SIG-M5 treated with dmso at 0.1 percent for 504 hours (cell line): ENCODE data around the gene SPRTN.
A peak's percentile ranks its signal among the peaks of the same experiment; 100 is the strongest.

Source experiments
- DNase-seq: peaks from one replicate; lab custom pipeline; 2025; ENCODE audit not compliant: unreplicated experiment; lab: John Stamatoyannopoulos, UW

The SPRTN gene, protein sequence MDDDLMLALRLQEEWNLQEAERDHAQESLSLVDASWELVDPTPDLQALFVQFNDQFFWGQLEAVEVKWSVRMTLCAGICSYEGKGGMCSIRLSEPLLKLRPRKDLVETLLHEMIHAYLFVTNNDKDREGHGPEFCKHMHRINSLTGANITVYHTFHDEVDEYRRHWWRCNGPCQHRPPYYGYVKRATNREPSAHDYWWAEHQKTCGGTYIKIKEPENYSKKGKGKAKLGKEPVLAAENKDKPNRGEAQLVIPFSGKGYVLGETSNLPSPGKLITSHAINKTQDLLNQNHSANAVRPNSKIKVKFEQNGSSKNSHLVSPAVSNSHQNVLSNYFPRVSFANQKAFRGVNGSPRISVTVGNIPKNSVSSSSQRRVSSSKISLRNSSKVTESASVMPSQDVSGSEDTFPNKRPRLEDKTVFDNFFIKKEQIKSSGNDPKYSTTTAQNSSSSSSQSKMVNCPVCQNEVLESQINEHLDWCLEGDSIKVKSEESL

DNA sequence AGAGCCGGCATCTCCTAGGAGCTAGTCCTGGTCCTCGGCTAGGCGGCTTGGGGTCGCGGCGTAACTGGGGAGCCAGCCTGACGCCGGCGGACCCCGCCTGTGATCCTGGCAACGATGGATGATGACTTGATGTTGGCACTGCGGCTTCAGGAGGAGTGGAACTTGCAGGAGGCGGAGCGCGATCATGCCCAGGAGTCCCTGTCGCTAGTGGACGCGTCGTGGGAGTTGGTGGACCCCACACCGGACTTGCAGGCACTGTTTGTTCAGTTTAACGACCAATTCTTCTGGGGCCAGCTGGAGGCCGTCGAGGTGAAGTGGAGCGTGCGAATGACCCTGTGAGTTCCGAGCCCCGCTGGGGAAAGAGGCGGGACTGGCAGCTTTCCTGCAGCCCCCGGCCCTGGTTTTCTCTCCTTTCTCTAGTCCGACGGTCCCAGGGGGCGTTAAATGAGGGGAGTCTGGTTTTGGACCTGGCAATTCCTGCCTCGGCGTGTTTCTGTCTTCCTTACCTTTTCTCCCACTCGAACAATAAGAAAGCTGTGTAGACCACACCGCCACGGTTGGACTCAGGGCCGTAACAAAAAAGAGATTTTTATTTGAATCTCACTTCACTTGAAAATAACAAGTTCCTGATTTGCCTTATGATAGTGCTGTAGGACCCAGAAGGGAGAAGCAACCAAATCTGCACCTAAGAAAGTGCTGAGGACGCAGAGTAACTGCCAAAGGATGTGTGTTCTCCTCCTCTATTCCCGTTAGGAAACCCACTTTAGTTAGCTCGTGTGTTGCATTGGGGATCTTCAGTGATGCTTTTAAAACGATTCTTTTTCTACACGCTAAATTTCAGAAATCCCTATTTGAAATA lies at the start of gene SPRTN:
SPRTN (plus strand) TSS at position 24 of the 859 bp plus-strand sequence; CDS start at position 115, 91 bp downstream.
- peak; percentile 20 for DNase-seq

GRCh38 chr1:231295938-231296337 lies 42.2 kb upstream of the SPRTN start:
- no peak for DNase-seq

GRCh38 chr1:231301990-231302389 lies 36.1 kb upstream of the SPRTN start:
- DNase-seq = no peak

GRCh38 chr1:231310391-231310934 lies 27.6 kb upstream of the SPRTN start:
- no peak for DNase-seq

DNA sequence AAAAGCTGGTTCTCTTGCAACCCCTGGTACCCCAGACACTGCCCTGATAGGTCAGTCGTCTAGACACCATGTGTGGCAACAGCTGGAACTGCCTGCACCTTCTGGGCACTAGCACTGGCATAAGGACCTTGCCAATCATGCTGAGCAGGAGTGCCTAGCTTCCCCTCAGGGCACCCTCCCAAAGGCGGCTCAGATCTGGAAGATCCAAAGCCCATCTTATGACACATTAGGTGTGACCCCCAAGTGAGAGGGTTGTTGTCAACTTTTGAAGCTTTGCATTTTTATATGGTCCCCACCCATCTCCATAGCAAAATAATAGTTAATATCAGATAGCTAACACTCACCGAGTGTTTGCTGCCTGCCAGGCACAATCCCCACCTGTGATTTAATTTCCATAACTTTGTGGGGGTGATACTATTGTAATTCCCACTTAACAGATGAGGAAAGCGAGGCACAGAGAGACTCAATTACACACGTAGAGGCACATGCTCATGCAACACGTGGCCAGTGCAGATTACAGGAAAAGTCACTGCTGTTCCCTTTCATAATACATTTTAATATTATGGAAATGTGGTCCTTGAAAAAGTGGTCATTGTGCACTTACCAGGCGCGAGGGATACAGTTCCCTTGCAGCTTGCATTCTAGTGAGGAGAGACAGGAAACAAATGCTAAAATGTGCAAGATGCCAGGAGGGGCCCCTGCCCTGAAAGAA lies 26.2 kb upstream of the SPRTN start:
- no peak for DNase-seq

DNA sequence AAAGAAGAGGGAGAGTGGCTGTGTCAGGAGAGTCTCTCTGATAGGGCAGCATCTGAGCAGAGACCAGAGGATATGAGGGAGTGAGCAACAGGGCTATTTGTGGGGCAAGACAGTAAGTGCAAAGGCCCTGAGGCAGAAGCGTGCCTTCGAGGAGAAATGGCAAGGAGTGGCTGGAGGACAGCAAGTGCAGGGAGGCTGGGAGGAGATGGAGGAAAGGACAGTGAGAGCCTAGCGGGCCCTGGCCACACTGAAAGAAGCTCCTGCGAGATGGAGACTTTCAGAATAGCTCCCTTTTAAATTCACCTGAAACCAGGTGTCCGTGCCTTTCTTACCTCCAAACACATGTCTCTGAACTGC lies 25.7 kb upstream of the SPRTN start:
- DNase-seq = no peak

GRCh38 chr1:231313661-231314060 lies 24.4 kb upstream of the SPRTN start:
- DNase-seq = no peak

GRCh38 chr1:231315887-231316286 lies 22.2 kb upstream of the SPRTN start:
- DNase-seq = peak; percentile 41

GRCh38 chr1:231317306-231318014 lies 20.6 kb upstream of the SPRTN start:
- no peak for DNase-seq

DNA sequence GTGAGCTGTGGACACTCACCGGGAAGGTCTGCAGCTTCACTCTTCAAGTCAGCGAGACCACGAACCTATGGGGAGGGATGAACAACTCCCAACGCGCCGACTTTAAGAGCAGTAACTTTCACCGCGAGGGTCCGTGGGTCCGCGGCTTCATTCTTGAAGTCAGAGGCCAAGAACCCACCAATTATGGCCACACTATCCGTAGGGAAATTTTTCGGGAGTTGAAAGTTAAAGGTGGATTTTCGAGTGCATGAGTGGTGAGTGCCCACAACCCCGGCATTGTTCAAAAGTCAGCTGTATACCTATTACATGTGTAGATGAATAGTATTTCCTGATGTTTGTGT lies 20.1 kb upstream of the SPRTN start:
- DNase-seq = no peak

DNA sequence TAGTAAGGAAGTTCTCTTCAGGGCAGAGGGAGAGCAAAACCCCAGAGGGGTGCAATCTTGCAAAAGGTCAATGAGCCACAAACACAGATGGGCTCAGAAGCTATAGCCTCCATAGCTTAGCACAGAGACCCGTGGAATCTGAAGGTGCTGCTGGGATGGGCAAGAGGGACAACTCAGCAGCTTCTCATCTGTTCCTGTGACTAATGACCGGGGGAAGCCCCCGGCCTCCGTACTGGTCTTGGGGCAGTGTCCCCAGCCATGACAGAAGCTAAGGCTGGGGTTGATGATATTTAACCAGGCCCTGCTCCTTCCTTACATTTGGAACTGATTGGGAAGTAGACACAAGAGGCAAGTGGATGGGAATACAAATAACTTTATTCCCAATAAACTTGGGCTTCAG lies 19.5 kb upstream of the SPRTN start:
- no peak for DNase-seq

GRCh38 chr1:231319080-231319479 lies 19.0 kb upstream of the SPRTN start:
- DNase-seq = no peak

DNA sequence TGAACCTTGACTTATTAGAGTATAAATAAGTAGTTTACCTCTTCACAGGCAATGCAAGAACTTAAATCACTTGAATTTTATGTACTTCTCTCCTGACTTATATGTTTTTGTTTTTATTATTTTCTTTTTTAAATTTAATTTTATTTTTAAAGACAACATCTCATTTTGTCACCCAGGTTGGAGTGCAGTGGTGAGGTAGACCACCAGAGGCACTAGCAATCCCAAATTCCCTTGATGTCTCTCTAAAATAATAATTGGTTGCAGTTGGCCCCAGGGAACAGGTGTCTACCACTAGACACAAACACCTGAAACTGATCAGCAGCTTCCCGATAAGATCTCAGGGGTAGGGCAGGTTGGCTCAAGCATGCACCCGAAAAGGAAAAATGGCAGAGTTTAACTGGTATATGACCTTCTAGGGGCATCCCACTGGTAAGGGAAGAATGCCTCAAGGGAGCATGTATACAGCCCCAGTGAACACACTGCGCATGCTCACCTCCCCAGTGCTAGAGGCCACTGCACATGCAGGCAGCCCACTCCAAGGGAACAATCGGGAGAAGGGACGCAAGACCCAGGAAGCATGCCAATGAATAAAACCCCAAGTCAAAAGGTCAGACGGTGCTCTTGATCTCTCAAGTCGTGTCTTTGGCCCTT lies 15.1 kb upstream of the SPRTN start:
- DNase-seq = no peak

DNA sequence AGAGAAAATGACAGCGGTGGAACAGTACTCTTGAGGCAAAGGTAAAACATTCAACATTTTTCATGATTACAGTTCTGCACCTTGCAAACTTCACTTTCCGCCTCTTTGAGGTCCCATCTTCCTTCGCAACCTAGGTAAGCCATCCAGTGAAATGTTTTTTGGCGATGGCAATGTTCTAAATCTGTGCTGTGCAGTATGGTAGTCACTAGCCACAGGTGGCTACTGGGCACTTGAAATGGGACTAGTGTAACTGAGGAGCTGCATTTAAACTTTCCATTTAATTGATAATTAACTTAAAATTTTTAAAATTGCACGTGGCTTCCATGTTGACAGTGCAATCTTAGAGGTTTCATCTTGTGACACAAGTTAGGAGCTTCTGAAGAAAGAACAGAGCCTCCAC lies 13.4 kb upstream of the SPRTN start:
- no peak for DNase-seq

DNA sequence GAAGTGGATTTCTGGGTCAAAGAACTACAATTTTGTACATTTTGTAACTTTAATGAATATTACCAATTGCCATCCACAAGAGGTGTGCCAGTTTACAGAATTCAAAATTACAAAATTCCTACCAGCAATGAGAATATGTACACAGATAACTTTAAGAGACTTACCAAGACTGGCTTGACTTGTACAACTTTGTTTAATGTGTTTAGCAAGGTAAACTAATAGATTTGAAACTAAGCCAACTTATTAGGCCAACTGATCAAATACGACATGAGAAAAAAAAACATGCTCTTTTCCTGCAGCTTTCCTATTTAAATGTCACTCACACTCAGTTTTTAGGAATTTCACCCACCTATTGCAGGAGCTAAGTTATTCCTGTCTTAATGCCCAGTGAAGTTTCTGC lies 11.8 kb upstream of the SPRTN start:
- DNase-seq = no peak

GRCh38 chr1:231327617-231328016 lies 10.5 kb upstream of the SPRTN start:
- no peak for DNase-seq

GRCh38 chr1:231329483-231329882 lies 8.6 kb upstream of the SPRTN start:
- no peak for DNase-seq

DNA sequence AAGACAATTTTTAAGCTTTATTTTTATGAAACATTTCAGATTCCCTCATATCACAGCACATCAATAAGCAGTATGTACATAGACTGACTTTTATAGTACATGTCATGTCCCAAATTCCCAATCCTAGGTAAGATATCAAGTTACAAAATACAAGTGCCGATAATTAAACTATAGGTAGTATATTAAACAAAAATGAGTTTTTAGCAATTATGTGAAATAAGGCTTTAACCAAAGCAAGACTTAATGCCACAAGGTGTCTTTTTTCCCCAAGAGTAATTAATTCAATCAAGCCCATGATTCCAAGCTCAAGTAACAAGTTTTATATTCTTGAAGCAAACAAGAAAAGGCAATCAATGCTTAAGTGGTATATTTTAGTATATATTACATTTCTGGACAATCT lies 5.3 kb upstream of the SPRTN start:
- no peak for DNase-seq

DNA sequence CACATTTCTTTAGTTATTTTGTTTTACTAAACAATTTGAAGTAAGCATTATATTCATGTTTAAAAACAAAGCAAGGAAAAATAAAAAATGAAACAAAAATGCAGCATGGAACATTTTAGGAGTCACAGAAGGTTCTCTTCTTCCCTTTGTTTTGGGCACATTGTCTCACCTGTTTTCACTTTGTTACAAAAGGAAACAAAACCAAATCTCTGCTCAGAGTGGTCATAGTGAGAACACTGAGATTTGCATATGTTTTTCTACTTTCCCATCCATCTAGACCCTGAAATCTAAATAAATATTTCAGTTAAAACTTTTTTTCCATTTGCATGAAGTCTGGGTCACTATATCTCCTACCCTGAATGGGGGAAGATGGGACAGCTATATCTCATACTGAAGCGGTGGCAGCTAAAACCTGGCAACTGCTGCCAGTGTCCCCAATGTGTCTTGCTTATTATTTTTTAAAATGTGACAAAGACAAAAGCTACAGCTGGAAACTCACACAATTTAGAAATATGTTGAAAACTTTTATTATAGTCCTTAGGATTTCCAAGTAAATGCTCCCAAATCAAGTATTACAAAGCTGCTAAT lies 3.9 kb upstream of the SPRTN start:
- DNase-seq = no peak

- no peak for DNase-seq
Observed at GRCh38 chr1:231334952-231335351, 3.1 kb upstream of the SPRTN start.
